MM.1S (cell line): ENCODE measurements around the gene TEX38.

Experiments used
- DNase-seq: peaks from one replicate; pipeline ENCODE4 v3.0.0-alpha.2; 2015
- H2AFZ ChIP-seq: fragments of 300-600 bp; sonication (generic); 2 replicates; pipeline ENCODE4 v1.6.0; 2016; ENCODE audit warnings: antibody characterized with exemption, low read length
- H3F3A ChIP-seq: fragments of 300-600 bp; sonication (generic); 2 replicates; pipeline ENCODE4 v1.6.1; 2016; ENCODE audit warnings: mild to moderate bottlenecking, antibody characterized with exemption, low read length, moderate library complexity, mixed read lengths; ENCODE audit not compliant: insufficient read depth
- H3K27ac ChIP-seq: fragments of 300-600 bp; sonication (generic); 2 replicates; pipeline ENCODE4 v1.5.1; 2016; ENCODE audit warnings: mild to moderate bottlenecking, low read length
- H3K27me3 ChIP-seq: fragments of 300-600 bp; sonication (generic); replicated peaks from 2 replicates; pipeline ENCODE4 v1.6.0; 2016; ENCODE audit warnings: low read length; ENCODE audit not compliant: insufficient read depth
- H3K36me3 ChIP-seq: fragments of 300-600 bp; sonication (generic); replicated peaks from 2 replicates; pipeline ENCODE4 v1.6.1; 2016; ENCODE audit warnings: mild to moderate bottlenecking, low read length, mixed read lengths; ENCODE audit not compliant: insufficient read depth
- H3K4me1 ChIP-seq: fragments of 300-600 bp; sonication (generic); 2 replicates; pipeline ENCODE4 v1.6.1; 2016; ENCODE audit warnings: low read length, mixed read lengths
- H3K4me2 ChIP-seq: fragments of 300-600 bp; sonication (generic); 2 replicates; pipeline ENCODE4 v1.6.0; 2016; ENCODE audit warnings: low read depth, low read length
- H3K4me3 ChIP-seq: fragments of 300-600 bp; sonication (generic); 2 replicates; pipeline ENCODE4 v1.5.1; 2016; ENCODE audit warnings: low read length, mixed read lengths
- H3K79me2 ChIP-seq: fragments of 300-600 bp; sonication (generic); 2 replicates; pipeline ENCODE4 v1.6.1; 2016; ENCODE audit warnings: mixed run types, low read length, mixed read lengths
- H3K9ac ChIP-seq: fragments of 300-600 bp; sonication (generic); 2 replicates; pipeline ENCODE4 v1.6.1; 2016; ENCODE audit warnings: low read length, mixed read lengths
- H3K9me2 ChIP-seq: fragments of 300-600 bp; sonication (generic); replicated peaks from 2 replicates; pipeline ENCODE4 v1.6.1; 2016; ENCODE audit warnings: mild to moderate bottlenecking, low read length, mixed read lengths; ENCODE audit not compliant: insufficient read depth
- H3K9me3 ChIP-seq: fragments of 300-600 bp; sonication (generic); replicated peaks from 2 replicates; pipeline ENCODE4 v1.6.1; 2016; ENCODE audit warnings: mild to moderate bottlenecking, low read length, mixed read lengths; ENCODE audit not compliant: insufficient read depth
- H4K20me1 ChIP-seq: fragments of 300-600 bp; sonication (generic); 2 replicates; pipeline ENCODE4 v1.6.1; 2016; ENCODE audit warnings: mild to moderate bottlenecking, low read length, moderate library complexity, mixed read lengths; ENCODE audit not compliant: insufficient read depth
- CTCF ChIP-seq: fragments of 300-600 bp; sonication (generic); IDR thresholded peaks from 2 replicates; pipeline ENCODE4 v1.5.1; 2016; ENCODE audit warnings: antibody characterized with exemption, low read length, mixed read lengths
- EZH2 ChIP-seq: fragments of 300-600 bp; sonication (generic); optimal IDR thresholded peaks from 2 replicates; pipeline ENCODE3; 2017; ENCODE audit warnings: low read depth, mild to moderate bottlenecking, antibody characterized with exemption, low read length, mixed read lengths
- EZH2phosphoT487 ChIP-seq: fragments of 300-600 bp; sonication (generic); IDR thresholded peaks from 2 replicates; pipeline ENCODE4 v1.6.1; 2018; ENCODE audit warnings: antibody characterized with exemption, low read length

Gene TEX38

GRCh38 chr1:46642115-46642680, 29.5 kb upstream of the TEX38 start:
- Histone ChIP-seq H3K9me3 (no peaks in the 10 kb centered on the region), H3K4me1 (no peaks in the 10 kb centered on the region), H3K9me2 (no peaks in the 10 kb centered on the region), H3K36me3 (no peaks in the 10 kb centered on the region), H3K27me3 (no peaks in the 10 kb centered on the region), H3K9ac (no peak overlapping the region), H3K4me3 (no peak overlapping the region), H2AFZ (no peak overlapping the region), H3K4me2 (no peak overlapping the region), H3K79me2 (no peaks in the 10 kb centered on the region), H3K27ac (no peak overlapping the region), H3F3A (no peaks in the 10 kb centered on the region), H4K20me1 (no peaks in the 10 kb centered on the region)
- DNase-seq = no peak
- TF ChIP-seq EZH2 = no peak
- no peak for TF ChIP-seq EZH2phosphoT487
- TF ChIP-seq CTCF = no peak

DNA sequence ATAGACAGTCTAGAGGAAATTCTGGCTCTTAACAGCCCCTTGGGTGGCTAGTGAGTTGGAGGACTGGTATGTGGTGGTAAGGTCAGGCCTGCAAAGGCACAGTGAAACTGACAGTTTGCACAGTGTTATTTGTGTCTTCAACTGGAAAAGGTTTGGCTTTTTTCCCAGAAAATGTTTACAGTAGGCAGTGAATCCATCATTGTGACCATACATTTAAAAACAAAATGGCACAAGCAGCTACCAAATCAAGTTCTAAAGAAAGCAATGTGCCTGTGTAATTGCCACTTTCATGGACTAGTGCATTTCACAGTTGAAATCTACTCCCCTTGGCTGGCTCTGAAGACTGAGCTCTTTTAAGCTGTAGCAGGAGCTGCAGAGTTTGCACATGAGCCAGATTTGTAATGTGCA, 28.3 kb upstream of the TEX38 start:
- no peak overlapping the region for H2AFZ ChIP-seq
- no peaks in the 10 kb centered on the region for H3K9me3 ChIP-seq
- H3K79me2 ChIP-seq = no peaks in the 10 kb centered on the region
- TF ChIP-seq CTCF (no peak), EZH2 (no peak), EZH2phosphoT487 (no peak)
- H3F3A ChIP-seq = no peaks in the 10 kb centered on the region
- no peaks in the 10 kb centered on the region for H3K36me3 ChIP-seq
- H3K9me2 ChIP-seq = no peaks in the 10 kb centered on the region
- H3K4me1 ChIP-seq = no peaks in the 10 kb centered on the region
- H3K4me3 ChIP-seq = no peak overlapping the region
- no peak for DNase-seq
- H3K27ac ChIP-seq = no peak overlapping the region
- no peaks in the 10 kb centered on the region for H3K27me3 ChIP-seq
- no peak overlapping the region for H3K4me2 ChIP-seq
- no peak overlapping the region for H3K9ac ChIP-seq
- no peaks in the 10 kb centered on the region for H4K20me1 ChIP-seq

GRCh38 chr1:46645815-46646214, 25.8 kb upstream of the TEX38 start:
- Histone ChIP-seq H3F3A (no peaks in the 10 kb centered on the region), H3K4me1 (no peaks in the 10 kb centered on the region), H3K79me2 (no peaks in the 10 kb centered on the region), H4K20me1 (no peaks in the 10 kb centered on the region), H3K27ac (no peak overlapping the region), H3K36me3 (0 out of 2 replicates have a peak, but pooled peaks cover 4% of the 10 kb centered on the region), H3K9me2 (no peaks in the 10 kb centered on the region), H3K4me2 (no peak overlapping the region), H3K9me3 (no peaks in the 10 kb centered on the region), H3K27me3 (no peaks in the 10 kb centered on the region), H3K4me3 (no peak overlapping the region), H3K9ac (no peak overlapping the region), H2AFZ (no peak overlapping the region)
- TF ChIP-seq CTCF = no peak
- no peak for TF ChIP-seq EZH2
- no peak for TF ChIP-seq EZH2phosphoT487
- no peak for DNase-seq
